ENCODE measurements around the gene SOX11. TPM values are rescaled to one million over a fixed set of nuclear protein-coding genes. Genes with fewer than 3 reads are reported as not detected.

The SOX11 gene
- total RNA-seq, 1 experiment from 2014 or later: 24.8 TPM

DNA sequence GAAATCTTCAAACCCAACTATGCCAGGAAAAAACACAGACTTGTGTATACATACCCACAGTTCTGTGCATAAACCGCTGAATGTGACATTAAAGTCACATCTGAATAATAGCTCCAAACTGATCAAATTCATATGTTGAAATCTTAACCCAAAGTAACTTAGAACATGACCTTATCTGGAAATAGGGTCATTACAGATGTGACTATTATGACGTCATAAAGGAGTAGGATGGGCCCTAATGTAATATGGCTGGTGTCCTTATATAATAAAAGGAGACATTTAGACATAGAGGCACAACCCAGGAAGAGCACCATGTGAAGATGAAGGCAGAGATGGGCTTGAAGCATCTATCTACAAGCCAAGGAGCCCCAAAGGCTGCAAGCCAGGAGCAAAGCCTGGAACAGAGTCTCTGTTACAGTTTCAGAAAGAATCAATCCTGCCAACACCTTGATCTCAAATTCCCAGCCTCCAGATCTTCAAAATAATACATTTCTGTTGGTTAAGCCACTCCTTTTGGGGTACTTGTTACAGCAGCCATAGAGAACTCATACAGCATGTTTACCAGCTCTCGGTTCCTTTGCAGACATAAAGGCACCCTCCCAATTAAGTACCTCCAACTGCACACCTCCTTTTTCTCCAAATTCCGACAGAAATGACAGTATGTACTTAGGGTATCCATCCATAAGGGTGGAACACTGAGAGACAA is 27.6 kb downstream of the SOX11 start:
- Mint-ChIP-seq H3K9me3 (peaks cover 30% of the 10 kb centered on the region), H3K36me3 (peaks cover 24% of the 10 kb centered on the region), H3K4me3 (no peak overlapping the region), H3K27me3 (ENCODE audit: low read depth) (peaks cover 3% of the 10 kb centered on the region; the same call in 1 of the 2 replicates), H3K4me1 (peaks cover 12% of the 10 kb centered on the region), H3K27ac (no peak overlapping the region)
- CTCF ChIA-PET: no interaction called here
- TF ChIP-seq JUN (CRISPR knock-in tag; IDR thresholded peaks at IDR 0.05) (no peak), IRF2 (CRISPR knock-in tag; IDR thresholded peaks at IDR 0.05; ENCODE audit: borderline replicate concordance, low read depth) (no peak), GRHL2 (CRISPR knock-in tag; IDR thresholded peaks at IDR 0.05; ENCODE audit: insufficient replicate concordance, severe bottlenecking) (no peak), RELA (CRISPR knock-in tag; IDR thresholded peaks at IDR 0.05; ENCODE audit: borderline replicate concordance) (no peak)
- TF ChIP-seq, protein P1, sequence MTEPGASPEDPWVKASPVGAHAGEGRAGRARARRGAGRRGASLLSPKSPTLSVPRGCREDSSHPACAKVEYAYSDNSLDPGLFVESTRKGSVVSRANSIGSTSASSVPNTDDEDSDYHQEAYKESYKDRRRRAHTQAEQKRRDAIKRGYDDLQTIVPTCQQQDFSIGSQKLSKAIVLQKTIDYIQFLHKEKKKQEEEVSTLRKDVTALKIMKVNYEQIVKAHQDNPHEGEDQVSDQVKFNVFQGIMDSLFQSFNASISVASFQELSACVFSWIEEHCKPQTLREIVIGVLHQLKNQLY (CRISPR knock-in tag; IDR thresholded peaks at IDR 0.05): no peak
- ATAC-seq: no peak
- DNase-seq (ENCODE audit: low spot score): no peak
- POLR2A ChIA-PET: no interaction called here

DNA sequence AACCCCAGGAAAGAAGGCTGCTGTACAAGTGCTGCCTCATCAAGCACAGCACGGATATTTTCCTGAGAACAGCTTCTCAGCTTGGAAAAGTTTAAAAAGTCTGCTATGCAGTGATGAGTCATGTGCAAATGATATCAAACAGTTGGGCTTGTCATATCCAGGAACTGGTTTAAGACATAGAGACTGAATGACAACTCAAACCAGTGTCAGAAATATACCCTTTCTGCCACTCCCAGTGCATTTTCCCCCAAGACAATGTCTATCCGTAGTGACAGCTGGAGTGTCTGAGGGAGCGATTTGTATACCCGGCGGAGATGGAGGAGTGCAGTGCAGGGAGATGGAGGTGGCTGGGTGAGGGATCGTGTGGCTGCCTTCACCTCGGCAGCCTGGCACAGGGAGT is 28.2 kb downstream of the SOX11 start:
- Mint-ChIP-seq H3K4me3 (no peak overlapping the region), H3K36me3 (peaks cover 24% of the 10 kb centered on the region), H3K4me1 (peaks cover 16% of the 10 kb centered on the region), H3K27ac (no peak overlapping the region), H3K9me3 (peaks cover 30% of the 10 kb centered on the region), H3K27me3 (ENCODE audit: low read depth) (peaks cover 3% of the 10 kb centered on the region; the same call in 1 of the 2 replicates)
- ChIA-PET CTCF (no interaction called here), POLR2A (no interaction called here)
- TF ChIP-seq, protein P2, sequence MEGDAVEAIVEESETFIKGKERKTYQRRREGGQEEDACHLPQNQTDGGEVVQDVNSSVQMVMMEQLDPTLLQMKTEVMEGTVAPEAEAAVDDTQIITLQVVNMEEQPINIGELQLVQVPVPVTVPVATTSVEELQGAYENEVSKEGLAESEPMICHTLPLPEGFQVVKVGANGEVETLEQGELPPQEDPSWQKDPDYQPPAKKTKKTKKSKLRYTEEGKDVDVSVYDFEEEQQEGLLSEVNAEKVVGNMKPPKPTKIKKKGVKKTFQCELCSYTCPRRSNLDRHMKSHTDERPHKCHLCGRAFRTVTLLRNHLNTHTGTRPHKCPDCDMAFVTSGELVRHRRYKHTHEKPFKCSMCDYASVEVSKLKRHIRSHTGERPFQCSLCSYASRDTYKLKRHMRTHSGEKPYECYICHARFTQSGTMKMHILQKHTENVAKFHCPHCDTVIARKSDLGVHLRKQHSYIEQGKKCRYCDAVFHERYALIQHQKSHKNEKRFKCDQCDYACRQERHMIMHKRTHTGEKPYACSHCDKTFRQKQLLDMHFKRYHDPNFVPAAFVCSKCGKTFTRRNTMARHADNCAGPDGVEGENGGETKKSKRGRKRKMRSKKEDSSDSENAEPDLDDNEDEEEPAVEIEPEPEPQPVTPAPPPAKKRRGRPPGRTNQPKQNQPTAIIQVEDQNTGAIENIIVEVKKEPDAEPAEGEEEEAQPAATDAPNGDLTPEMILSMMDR (IDR thresholded peaks at IDR 0.05): no peak
- no peak for TF ChIP-seq NR2C2 (CRISPR knock-in tag; IDR thresholded peaks at IDR 0.05)
- no peak for TF ChIP-seq JUN (CRISPR knock-in tag; IDR thresholded peaks at IDR 0.05)
- TF ChIP-seq, protein P3, sequence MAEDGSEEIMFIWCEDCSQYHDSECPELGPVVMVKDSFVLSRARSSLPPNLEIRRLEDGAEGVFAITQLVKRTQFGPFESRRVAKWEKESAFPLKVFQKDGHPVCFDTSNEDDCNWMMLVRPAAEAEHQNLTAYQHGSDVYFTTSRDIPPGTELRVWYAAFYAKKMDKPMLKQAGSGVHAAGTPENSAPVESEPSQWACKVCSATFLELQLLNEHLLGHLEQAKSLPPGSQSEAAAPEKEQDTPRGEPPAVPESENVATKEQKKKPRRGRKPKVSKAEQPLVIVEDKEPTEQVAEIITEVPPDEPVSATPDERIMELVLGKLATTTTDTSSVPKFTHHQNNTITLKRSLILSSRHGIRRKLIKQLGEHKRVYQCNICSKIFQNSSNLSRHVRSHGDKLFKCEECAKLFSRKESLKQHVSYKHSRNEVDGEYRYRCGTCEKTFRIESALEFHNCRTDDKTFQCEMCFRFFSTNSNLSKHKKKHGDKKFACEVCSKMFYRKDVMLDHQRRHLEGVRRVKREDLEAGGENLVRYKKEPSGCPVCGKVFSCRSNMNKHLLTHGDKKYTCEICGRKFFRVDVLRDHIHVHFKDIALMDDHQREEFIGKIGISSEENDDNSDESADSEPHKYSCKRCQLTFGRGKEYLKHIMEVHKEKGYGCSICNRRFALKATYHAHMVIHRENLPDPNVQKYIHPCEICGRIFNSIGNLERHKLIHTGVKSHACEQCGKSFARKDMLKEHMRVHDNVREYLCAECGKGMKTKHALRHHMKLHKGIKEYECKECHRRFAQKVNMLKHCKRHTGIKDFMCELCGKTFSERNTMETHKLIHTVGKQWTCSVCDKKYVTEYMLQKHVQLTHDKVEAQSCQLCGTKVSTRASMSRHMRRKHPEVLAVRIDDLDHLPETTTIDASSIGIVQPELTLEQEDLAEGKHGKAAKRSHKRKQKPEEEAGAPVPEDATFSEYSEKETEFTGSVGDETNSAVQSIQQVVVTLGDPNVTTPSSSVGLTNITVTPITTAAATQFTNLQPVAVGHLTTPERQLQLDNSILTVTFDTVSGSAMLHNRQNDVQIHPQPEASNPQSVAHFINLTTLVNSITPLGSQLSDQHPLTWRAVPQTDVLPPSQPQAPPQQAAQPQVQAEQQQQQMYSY (CRISPR knock-in tag; IDR thresholded peaks at IDR 0.05): no peak
- TF ChIP-seq, protein P4, sequence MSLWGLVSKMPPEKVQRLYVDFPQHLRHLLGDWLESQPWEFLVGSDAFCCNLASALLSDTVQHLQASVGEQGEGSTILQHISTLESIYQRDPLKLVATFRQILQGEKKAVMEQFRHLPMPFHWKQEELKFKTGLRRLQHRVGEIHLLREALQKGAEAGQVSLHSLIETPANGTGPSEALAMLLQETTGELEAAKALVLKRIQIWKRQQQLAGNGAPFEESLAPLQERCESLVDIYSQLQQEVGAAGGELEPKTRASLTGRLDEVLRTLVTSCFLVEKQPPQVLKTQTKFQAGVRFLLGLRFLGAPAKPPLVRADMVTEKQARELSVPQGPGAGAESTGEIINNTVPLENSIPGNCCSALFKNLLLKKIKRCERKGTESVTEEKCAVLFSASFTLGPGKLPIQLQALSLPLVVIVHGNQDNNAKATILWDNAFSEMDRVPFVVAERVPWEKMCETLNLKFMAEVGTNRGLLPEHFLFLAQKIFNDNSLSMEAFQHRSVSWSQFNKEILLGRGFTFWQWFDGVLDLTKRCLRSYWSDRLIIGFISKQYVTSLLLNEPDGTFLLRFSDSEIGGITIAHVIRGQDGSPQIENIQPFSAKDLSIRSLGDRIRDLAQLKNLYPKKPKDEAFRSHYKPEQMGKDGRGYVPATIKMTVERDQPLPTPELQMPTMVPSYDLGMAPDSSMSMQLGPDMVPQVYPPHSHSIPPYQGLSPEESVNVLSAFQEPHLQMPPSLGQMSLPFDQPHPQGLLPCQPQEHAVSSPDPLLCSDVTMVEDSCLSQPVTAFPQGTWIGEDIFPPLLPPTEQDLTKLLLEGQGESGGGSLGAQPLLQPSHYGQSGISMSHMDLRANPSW (CRISPR knock-in tag; conservative IDR thresholded peaks at IDR 0.05; ENCODE audit: low read depth): no peak
- no peak for TF ChIP-seq IRF2 (CRISPR knock-in tag; IDR thresholded peaks at IDR 0.05; ENCODE audit: borderline replicate concordance, low read depth)
- TF ChIP-seq, protein P5, sequence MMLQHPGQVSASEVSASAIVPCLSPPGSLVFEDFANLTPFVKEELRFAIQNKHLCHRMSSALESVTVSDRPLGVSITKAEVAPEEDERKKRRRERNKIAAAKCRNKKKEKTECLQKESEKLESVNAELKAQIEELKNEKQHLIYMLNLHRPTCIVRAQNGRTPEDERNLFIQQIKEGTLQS (CRISPR knock-in tag; conservative IDR thresholded peaks at IDR 0.05): no peak
- no peak for TF ChIP-seq CREB1 (CRISPR knock-in tag; IDR thresholded peaks at IDR 0.05)
- ATAC-seq (no peak), DNase-seq (ENCODE audit: low spot score) (no peak)

DNA sequence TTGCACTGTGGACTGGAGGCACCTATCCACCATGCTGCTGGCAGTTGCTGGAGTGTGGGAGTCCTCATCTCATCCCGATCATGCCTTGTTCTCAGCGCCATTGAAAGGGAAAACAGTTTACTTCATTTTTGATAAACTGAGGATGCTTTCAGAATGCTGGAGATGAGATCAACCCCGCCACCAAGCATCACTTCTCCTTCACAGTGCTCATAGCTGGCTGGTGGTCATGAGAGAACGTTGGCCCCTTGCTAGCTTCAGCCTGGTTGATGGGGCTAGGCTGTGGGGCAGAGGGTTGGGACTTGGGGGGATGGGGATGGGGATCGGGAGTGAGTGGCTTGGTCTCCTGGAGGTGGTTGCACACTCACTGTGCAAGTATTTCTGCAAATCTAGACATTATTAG is 30.1 kb downstream of the SOX11 start:
- H3K27me3 Mint-ChIP-seq (ENCODE audit: low read depth): peaks cover 3% of the 10 kb centered on the region; the same call in 1 of the 2 replicates
- ChIA-PET POLR2A (no interaction called here), CTCF (no interaction called here)
- ATAC-seq (no peak), DNase-seq (ENCODE audit: low spot score) (no peak)
- H3K27ac Mint-ChIP-seq: no peak overlapping the region
- H3K36me3 Mint-ChIP-seq: peaks cover 24% of the 10 kb centered on the region
- peaks cover 19% of the 10 kb centered on the region for H3K4me1 Mint-ChIP-seq
- H3K9me3 Mint-ChIP-seq: peaks cover 30% of the 10 kb centered on the region
- no peak overlapping the region for H3K4me3 Mint-ChIP-seq
- no peak for TF ChIP-seq CREM (CRISPR knock-in tag; IDR thresholded peaks at IDR 0.05)
- no peak for TF ChIP-seq TEAD1 (CRISPR knock-in tag; IDR thresholded peaks at IDR 0.05)
- no peak for TF ChIP-seq ELF4 (CRISPR knock-in tag; IDR thresholded peaks at IDR 0.05; ENCODE audit: low read depth)
- TF ChIP-seq, protein P6, sequence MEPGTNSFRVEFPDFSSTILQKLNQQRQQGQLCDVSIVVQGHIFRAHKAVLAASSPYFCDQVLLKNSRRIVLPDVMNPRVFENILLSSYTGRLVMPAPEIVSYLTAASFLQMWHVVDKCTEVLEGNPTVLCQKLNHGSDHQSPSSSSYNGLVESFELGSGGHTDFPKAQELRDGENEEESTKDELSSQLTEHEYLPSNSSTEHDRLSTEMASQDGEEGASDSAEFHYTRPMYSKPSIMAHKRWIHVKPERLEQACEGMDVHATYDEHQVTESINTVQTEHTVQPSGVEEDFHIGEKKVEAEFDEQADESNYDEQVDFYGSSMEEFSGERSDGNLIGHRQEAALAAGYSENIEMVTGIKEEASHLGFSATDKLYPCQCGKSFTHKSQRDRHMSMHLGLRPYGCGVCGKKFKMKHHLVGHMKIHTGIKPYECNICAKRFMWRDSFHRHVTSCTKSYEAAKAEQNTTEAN (CRISPR knock-in tag; IDR thresholded peaks at IDR 0.05): no peak
- no peak for TF ChIP-seq IRF2 (CRISPR knock-in tag; IDR thresholded peaks at IDR 0.05; ENCODE audit: borderline replicate concordance, low read depth)
- TF ChIP-seq FOXJ3 (CRISPR knock-in tag; IDR thresholded peaks at IDR 0.05; ENCODE audit: borderline replicate concordance): no peak
- TF ChIP-seq, protein P7, sequence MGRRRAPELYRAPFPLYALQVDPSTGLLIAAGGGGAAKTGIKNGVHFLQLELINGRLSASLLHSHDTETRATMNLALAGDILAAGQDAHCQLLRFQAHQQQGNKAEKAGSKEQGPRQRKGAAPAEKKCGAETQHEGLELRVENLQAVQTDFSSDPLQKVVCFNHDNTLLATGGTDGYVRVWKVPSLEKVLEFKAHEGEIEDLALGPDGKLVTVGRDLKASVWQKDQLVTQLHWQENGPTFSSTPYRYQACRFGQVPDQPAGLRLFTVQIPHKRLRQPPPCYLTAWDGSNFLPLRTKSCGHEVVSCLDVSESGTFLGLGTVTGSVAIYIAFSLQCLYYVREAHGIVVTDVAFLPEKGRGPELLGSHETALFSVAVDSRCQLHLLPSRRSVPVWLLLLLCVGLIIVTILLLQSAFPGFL (CRISPR knock-in tag; IDR thresholded peaks at IDR 0.05; ENCODE audit: borderline replicate concordance): no peak
- TF ChIP-seq PRRX2 (CRISPR knock-in tag; IDR thresholded peaks at IDR 0.05): no peak
- no peak for TF ChIP-seq KAT7 (CRISPR knock-in tag; IDR thresholded peaks at IDR 0.05; ENCODE audit: borderline replicate concordance)

Measured in WTC11 (cell line).